ENCODE measurements around the gene DTNBP1.

The DTNBP1 gene

DNA sequence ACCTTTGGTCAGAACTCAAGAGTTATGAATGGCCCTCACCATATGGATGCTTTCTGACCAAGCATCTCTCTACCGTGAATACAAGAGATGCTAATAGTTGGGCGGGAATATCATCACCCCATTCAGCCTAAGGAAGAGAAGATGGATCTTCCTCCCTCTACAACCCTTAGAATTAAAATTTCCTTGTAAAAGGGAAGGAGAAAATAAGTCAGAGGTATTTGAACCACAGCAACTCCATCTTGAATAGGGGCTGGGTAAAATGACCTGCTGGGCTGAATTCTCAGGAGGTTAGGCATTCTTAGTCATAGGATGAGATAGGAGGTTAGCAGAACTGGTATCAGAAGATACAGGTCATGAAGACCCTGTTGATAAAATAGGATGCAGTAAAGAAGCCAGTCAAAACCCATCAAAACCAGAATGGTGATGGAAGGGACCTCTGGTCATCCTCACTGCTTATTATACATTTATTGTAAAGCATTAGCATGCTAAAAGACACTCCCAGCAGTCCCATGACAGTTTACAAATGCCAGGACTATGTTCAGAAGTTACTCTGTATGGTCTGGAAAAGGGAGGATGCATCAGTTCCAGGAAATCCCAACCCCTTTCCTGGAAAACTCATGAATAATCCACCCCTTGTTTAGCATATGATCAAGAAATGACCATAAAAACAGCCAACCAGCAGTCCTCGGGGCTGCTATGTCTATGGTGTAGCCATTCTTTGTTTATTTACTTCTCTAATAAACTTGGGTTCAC, 101.2 kb downstream of the DTNBP1 start:
- TF ChIP-seq CTCF (conservative IDR thresholded peaks at IDR 0.05): no peak
- no peak overlapping the region for H3K27ac ChIP-seq

DNA sequence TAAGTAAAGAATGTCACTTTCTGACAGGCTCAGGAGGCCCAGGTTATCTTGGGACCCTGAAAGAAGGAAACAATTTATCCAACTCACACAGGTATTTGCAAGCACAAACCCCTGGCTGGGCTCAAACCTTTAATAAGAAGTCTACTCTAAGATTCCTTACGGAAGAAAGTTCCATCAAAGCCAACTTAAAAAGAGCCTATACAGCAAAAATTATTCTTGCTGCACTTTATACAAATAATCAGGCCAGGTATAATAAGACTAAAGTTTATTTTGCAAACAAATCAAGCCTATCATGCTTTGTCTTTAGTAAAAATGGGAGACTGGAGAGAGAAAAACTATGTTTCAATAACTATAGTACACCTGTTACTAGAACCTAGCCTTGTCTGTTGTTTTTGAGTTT, 102.1 kb downstream of the DTNBP1 start:
- H3K27ac ChIP-seq: no peak overlapping the region
- TF ChIP-seq CTCF (conservative IDR thresholded peaks at IDR 0.05): no peak
- TF ChIP-seq ZFX (IDR thresholded peaks at IDR 0.05): no peak

DNA sequence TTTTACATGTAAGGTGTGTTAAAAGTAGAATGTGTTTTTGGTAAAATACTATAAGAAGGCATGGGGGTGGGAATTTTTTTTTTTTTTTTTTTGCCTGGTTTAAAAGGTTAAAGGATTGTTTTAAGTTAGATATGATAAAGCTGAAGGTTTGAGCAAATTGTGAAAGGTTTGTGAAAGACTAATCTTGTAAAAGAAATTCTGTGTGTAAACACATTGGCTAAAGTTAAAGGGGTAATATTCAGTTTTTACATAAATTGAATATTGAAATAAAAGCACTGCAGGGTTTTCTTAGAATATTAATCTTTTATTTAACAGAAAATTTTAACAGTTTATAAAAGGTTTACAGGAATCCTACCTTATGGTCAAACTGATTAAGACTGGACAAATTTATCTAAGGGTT, 105.7 kb downstream of the DTNBP1 start:
- no peak overlapping the region for H3K27ac ChIP-seq
- TF ChIP-seq ZFX (IDR thresholded peaks at IDR 0.05): no peak
- no peak for TF ChIP-seq CTCF (conservative IDR thresholded peaks at IDR 0.05)

- TF ChIP-seq CTCF (conservative IDR thresholded peaks at IDR 0.05): no peak
- TF ChIP-seq ZFX (IDR thresholded peaks at IDR 0.05): no peak
- no peak overlapping the region for H3K27ac ChIP-seq
Observed at GRCh38 chr6:15556711-15557110, 106.1 kb downstream of the DTNBP1 start.

- TF ChIP-seq ZFX (IDR thresholded peaks at IDR 0.05): no peak
- no peak for TF ChIP-seq CTCF (conservative IDR thresholded peaks at IDR 0.05)
- H3K27ac ChIP-seq: no peak overlapping the region
Observed at GRCh38 chr6:15555101-15556038, 107.5 kb downstream of the DTNBP1 start.

GRCh38 chr6:15554728-15555100, 108.1 kb downstream of the DTNBP1 start:
- TF ChIP-seq CTCF (conservative IDR thresholded peaks at IDR 0.05) (no peak), ZFX (IDR thresholded peaks at IDR 0.05) (no peak)
- no peak overlapping the region for H3K27ac ChIP-seq

DNA sequence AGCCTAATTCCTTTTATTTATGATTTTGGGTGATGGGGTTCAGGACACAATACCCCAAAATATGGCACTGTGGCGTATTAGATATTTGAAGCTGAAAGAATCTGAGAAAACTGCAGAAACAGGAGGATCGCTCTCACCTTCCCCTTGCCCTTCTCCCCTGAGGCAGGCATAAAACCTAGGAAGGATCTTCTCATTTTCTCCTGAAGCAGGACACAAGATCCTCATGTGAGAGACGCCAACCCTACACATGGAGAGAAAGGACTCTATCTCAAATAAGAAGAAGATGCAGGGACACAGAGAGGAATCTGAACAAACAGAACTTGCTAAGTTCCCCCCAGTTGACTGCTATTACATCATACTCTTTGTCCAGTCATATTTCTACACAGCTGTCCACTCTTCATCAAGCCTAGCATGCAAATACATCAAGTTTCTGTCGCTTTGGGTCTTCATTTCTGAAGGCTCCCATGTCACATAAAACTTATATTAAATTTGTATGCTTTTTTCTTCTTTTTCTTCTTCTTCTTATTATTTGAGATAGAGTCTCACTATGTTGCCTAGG, 109.0 kb downstream of the DTNBP1 start:
- TF ChIP-seq CTCF (conservative IDR thresholded peaks at IDR 0.05) (no peak), ZFX (IDR thresholded peaks at IDR 0.05) (no peak)
- no peak overlapping the region for H3K27ac ChIP-seq
